Stimulated activated CD8-positive, alpha-beta memory T cell treated with anti-CD3 and anti-CD28 coated beads, Interleukin-4, amount 100 ng/mL, for 48 hours (primary cell): ENCODE results near the gene ZNF765.
A peak's percentile ranks its signal among the peaks of the same experiment; 100 is the strongest.
"Not testable (repeated sequence)": the region's sequence is repeated elsewhere in the genome, so short reads cannot be mapped to it uniquely, and the experiment has no call there.

ENCODE experiments used
- DNase-seq: peaks from one replicate; pipeline ENCODE4 v3.0.0-alpha.2; 2020

The ZNF765 gene

DNA sequence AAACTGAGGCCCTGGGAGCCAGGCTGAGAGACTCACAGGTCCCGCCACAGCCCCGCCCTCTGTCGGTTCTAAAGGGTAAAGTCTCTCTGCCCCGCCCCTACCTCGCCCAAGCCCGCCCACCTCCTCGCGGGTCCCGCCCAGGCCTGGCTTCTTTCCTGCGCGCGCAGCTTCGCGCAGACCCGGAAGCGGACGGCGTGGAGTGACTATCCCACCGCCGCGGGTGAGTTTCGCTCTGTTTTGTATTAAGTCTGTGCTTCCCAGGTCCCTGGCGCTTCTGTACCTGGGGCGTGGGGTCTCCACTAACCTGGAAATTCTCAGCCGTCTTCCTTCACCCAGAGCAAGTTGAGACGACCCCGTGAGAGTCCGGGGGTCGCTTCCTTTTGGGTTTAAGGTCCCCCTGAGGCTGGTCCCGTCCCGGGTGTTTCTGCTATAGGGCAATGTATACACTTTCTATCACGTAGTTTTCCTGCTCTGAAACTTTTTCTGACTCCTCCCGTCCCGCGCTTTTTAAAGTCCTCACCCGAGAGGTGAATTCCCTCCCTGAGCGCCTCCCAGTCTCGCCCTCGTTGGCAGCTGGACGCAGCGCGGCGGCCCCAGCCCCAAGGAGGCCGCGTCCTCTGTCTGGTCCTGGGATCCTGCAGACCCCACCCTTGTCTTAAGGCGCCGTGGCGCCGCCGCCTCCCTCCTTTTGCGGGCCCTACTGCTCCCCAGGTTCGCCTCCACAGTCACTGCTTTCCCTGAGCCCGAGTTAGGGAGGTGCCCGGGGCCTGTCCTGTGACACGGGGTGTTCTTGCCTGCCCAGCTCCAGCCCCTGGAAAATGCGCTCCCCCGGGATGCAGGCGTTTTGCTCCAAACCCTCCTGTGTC, at the start of gene ZNF765:
ZNF765 (plus strand) TSS at position 176 of the 866 bp plus-strand sequence. CDS start 2,867 bp downstream, outside the sequence.
- peak; percentile 99 for DNase-seq

DNA sequence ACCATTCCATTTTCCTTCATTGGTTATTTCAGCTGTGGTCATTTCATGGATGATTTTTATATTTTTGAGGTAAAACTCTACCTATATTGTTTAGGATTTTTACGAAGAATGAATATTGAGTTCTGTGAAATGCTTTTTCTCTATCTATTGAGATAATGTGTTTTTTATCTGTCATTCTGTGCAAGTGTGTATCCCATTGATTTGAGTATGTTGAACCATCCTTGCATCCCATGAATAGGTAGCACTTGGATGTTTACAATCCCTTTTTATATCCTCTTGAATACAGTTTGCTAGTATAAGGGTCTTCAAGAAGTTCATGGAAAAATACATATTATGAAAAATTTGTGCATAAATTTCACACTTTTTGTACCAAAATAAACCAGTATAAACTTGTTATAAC, 39.2 kb upstream of the ZNF765 start:
- DNase-seq, result no peak

DNA sequence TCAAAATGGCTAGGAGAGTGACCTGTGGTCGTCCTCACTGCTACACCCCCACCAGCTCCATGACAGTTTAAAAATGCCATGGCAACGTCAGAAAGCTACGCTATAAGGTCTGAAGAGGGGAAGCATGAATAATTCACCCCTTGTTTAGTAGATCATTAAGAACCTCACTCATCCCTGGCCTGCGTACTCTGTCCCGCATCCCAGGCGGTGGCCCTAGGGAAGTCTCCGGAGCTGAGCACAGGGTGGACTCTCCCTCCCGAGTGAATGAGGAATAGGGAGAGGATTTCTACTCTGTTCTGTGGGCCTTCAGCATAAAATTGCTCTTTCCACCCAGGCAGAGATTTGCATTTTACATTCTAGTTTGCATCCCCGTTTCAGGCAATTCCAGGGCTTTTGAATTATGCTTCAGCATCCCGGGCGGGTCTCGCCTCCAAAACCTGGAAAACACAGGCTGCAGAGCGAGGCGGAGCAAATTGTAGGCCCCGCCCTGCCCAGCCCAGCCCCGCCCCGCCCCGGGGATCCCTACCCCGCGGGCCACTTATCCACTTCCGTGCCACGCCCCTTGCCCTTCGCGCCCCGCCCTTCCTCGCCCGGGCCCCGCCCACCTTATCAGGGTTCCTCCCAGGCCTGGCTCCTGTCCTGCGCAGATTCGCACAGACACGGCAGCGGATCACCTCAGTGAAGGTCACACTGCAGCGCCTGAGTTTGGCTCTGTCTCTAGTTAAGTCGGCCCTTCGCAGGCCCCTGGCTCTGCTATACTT, 36.9 kb upstream of the ZNF765 start:
- DNase-seq, result no peak

DNA sequence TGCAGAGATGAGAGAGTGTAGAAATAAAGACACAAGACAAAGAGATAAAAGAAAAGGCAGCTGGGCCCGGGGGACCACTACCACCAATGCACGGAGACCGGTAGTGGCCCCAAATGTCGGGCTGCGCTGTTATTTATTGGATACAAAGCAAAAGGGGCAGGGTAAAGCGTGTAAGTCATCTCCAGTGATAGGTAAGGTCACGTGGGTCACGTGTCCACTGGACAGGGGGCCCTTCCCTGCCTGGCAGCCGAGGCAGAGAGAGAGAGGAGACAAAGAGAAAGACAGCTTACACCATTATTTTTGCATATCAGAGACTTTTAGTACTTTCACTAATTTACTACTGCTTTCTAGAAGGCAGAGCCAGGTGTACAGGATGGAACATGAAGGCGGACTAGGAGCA, 34.9 kb upstream of the ZNF765 start:
- DNase-seq, result not testable (repeated sequence)

DNA sequence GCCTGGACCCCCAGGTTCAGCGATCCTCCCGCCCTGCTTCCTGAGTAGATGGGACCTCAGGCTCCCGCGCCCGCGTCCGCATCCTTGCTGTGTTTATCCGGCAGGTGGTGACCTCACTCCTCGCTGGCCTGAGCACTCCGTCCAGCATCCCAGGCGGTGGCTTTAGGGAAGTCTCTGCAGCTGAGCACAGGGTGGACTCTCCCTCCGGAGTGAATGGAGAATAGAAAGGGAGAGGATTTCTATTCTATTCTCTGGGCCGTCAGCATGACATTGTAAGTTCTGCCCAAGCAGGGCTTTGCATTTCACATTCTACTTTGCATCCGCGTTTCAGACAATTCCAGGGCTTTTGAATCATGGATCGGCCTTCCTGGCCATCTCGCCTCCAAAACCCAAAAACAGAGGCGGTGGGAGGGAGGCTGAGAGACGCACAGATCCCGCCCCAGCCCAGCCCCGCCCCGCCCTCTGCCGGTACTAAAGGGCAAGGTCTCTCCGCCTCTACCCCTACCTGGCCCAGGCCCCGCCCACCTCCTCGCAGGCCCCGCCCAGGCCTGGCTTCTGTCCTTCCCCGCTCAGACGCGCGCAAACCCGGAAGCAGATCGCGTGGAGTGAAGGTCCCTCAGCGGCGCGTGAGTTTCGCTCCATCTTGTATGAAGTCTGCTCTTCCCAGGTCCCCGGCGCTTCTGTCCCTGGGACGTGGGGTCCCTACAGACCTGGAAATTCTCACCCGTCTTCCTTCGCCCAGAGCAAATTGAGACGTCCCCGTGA, 29.6 kb upstream of the ZNF765 start, which contains the start of gene ZNF525:
ZNF525 (plus strand) TSS at position 572 of the 765 bp plus-strand sequence. CDS start 6,577 bp downstream, outside the sequence.
- DNase-seq, result peak; percentile 96

DNA sequence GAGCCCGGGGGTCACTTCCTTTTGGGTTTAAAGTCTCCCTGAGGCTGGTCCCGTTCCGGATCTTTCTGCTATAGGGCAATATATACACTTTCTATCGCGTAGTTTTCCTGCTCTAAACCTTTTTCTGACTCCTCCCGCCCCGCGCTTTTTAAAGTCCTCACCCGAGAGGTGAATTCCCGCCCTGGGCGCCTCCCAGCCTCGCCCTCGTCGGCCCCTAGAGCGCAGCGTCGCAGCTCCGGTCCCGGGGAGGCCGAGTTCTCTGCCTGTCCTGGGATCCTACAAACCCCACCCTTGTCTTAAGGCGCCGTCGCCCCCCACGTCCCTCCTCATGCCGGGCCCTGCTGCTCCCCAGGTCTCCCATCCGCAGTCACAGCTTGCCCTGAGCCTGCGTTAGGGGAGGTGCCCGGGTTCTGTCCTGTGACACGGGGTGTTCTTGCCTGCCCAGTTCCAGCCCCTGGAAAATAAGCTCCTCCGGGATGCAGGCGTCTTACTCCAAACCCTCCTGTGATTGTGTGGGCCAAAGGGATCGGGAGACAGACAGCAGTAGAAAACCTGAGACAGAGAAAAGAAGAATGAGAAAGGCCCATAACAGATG, 29.0 kb upstream of the ZNF765 start:
- DNase-seq, result no peak

DNA sequence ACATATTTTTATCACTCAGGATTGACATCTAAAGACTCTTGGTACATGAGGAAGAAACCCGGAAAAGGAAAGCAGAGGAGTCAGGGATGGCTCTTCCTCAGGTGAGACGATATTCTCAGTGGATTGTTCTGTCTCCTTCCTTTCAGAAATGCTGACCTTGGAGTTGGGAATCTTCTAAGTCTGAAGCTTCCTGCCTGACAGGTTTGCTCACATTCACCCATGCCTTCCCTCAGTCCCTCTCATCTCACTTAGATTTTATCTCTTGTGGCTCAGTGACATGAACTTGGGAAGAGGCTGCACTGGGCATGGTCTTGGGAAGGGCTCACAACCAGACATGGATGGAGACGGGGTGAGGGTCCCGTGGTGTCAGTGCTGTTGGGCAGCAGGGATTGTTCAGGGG, 22.8 kb upstream of the ZNF765 start:
- DNase-seq, result no peak

DNA sequence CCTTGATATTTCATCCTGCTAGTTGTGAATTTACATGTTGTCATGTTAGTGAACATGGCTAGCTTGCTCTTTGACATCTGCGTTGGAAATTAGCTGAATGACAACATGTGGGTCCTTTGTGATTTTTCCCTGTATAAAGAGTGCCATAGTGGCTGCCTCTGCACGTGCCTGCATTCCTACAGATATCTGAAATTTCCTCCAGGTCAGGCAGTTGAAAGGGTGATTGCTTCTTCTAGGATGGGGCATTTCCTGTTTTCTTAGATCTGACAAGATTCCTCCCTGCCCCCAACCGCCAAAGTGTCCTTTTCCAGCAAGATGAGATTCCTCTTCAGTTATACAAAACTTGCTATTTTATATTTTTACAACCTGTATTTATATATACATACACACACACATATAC, 20.7 kb upstream of the ZNF765 start:
- no peak for DNase-seq

DNA sequence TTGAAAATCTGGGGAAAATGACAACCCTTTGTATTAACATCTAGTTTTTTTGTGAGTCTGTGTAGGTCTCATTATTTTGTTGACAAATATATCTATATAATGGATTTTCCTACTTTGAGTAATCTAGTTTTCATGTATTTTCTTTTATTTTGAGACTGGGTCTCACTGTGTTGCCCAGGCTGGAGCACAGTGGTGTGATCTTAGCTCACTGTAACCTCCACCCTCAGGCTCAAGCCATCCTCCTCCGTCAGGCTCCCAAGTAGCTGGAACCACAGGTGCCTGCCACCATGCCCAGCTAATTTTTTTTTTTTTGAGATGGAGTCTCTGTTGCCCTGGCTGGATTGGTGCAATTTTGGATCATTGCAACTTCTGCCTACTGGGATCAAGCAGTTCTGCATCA, 20.2 kb upstream of the ZNF765 start:
- no peak for DNase-seq

DNA sequence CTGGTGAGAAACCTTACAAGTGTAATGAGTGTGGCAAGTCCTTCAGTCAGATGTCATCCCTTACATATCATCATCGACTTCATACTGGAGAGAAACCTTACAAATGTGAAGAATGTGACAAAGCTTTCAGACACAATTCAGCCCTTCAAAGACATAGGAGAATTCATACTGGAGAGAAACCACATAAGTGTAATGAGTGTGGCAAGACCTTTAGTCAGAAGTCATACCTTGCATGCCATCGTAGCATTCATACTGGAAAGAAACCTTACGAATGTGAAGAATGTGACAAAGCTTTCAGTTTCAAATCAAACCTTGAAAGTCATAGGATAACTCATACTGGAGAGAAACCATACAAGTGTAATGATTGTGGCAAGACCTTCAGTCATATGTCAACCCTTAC, 13.6 kb upstream of the ZNF765 start:
- no peak for DNase-seq

DNA sequence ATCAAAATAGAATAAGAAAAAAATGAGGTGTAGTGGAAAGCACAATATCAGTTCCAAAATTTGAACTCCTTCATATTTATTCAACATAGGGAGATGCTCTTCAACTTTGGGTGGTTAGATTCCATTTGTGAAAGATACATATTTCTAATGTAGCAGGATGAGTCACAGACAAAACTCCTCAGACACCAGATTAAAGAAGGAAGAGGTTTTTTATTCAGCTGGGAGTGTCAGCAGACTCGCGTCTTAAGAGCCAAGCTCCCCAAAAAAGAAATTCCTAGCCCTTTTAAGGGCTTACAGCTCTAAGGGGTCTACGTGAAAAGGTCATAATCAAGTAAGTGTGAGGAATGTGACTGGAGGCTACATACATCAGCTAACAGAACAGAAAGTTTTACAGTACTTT, 6.8 kb upstream of the ZNF765 start:
- no peak for DNase-seq

DNA sequence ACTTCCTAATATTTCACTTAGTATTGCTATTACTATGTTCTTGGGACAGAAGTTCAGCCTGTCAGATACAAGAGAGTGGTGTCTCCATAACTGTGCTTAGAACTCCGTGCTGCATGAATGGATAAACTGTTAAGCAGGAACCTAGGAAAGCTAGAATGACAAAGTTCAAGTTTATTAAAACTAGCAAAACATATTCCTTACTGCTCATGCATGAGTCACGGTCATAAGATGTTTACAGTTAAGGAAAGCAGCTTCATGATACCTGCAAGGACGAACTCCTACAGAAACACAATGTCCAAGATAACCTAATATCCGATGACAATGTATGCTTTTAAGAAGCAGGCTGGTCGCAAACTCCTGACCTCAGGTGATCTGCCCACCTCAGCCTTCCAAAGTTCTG, 6.0 kb upstream of the ZNF765 start:
- DNase-seq, result no peak

DNA sequence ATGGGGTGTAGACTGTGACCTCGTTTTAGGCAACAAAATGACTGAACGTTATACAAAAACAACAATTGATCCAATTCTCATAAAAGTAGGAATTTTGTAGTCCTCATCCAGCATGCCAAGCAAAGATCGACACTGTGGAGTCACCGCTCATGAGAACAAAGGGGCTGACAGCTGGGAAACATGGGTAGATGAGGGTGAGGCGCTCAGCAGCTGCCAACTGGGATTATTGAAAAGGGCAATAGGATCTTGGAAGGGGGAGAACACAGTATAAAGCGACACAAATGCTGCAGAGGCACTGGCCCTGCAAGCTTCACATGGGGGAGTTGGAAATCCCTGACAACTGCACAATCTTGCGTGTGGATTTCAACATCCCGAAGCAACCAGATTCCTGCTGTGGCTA, 5.4 kb upstream of the ZNF765 start:
- no peak for DNase-seq

DNA sequence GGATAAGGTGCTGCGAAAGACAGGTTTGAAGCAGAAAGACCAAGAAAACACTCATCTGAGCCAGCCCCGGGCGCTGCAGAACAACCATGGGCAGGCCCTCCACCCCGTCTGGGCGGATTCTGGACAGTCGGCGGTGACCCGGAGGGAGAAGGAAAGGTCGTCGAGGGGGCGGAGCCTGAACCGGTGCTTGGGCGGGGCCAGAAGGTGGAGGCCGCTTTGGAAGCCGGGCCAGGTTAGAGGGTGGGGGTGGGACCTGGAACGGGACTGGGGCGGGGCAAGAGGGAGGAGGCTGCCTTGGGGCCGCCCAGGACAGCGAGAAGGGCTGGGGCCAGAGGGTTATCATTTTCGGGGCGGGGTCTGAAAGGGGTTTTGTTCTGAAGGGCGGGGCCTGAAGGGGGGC, 5.0 kb upstream of the ZNF765 start:
- DNase-seq, result no peak

DNA sequence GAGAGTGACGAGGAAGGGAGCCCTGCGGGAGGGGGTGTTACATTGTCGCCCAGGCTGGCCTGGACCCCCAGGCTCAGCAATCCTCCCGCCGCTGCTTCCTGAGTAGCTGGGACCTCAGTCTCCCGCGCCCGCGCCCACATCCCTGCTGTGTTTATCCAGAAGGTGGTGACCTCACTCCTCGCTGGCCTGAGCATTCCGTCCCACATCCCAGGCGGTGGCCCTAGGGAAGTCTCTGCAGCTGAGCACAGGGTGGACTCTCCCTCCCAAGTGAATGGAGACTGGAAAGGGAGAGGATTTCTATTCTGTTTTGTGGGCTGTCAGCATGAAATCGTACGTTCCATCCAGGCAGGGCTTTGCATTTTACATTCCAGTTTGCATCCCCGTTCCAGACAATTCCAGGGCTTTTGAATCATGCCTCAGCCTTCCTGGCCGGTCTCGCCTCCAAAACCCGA, 401 bp upstream of the ZNF765 start:
- DNase-seq, result peak; percentile 24

DNA sequence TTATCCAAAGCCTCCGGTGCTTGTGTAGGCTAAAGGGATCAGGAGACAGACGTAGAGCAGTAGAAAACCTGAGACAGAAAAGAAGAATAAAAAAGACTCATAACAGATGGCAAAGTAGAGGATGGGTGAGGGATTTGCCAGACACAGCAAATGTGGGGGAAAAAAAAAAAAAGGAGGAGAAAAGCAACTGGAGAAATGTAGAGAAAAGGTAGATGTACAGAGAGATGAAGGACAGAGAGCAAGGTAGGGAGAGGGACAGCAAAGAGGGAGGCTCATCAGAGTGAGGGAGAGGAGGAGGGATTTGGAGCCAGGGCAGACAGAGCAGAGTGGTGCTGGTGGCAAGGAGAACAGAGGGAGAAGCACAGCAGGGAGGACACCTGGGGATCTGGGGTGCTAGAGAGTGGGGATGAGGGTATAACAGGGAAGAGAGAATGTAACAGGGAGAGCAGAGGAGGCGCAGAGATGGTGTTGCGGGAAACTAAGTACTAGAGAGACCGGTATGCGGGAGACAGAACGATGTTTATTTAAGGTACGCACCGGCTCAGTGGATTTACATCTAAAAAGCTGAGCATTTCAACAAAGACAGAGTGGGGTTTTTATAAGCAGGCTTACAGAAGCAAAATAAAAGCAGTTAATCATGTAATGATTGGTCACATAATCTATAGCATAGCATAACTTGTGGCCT, 1.0 kb downstream of the ZNF765 start:
- DNase-seq, result not testable (repeated sequence)

DNA sequence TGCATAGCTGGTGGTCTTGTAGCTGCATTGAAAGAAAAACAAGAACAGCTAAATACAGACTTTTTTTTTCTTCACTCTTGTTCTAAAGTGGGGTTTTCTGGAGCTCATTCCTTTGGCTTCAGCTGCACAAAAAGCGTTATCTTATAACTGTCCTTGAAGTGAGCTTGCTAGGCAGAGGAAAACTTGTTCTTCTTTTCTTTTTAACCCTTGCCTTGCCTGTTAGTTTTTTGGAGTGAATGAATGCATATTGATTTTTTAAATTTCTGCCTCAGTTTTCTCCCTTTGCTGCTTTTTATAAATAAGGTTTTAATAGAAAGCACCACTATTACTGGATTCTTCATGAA, 1.5 kb downstream of the ZNF765 start:
- no peak for DNase-seq

DNA sequence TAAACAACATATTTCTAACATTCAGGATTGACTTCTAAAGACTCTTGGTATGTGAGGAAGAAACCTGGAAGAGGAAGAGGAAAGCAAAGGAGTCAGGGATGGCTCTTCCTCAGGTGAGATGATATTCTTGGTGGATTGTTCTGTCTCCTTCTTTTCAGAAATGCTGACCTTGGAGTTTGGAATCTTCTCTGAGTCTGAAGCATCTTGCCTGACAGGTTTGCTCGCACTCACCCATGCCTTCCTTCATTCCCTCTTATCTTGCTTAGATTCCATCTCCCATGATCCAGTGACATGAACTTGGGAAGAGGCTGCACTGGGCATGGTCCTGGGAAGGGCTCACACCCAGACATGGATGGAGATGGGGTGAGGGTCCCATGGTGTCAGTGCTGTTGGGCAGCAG, 3.0 kb downstream of the ZNF765 start:
- DNase-seq, result not testable (repeated sequence)

DNA sequence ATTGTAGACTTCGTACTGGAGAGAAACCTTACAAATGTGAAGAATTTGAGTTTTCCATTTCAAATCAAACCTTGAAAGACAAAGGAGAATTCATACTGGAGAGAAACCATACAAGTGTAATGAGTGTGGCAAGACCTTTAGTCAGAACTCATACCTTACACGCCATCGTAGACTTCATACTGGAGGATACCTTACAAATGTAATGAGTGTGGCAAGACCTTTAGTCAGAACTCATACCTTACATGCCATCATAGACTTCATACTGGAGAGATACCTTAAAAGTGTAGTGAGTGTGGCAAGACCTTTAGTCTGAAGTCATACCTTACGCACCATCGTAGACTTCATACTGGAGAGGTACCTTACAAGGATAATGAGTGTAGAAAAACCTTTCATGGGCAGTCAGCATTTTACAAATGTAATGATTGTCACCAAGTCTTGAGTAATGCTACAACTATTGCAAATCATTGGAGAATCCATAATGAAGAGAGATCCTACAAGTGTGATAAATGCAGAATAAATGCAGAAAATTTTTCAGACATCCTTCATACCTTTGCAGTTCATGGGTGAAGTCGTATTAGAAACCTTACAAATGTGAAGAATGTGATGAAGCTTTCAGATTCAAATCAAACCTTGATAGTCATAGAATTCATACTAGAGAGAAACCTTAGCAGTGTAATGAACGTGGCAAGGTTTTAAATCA, 14.7 kb downstream of the ZNF765 start:
- no peak for DNase-seq

DNA sequence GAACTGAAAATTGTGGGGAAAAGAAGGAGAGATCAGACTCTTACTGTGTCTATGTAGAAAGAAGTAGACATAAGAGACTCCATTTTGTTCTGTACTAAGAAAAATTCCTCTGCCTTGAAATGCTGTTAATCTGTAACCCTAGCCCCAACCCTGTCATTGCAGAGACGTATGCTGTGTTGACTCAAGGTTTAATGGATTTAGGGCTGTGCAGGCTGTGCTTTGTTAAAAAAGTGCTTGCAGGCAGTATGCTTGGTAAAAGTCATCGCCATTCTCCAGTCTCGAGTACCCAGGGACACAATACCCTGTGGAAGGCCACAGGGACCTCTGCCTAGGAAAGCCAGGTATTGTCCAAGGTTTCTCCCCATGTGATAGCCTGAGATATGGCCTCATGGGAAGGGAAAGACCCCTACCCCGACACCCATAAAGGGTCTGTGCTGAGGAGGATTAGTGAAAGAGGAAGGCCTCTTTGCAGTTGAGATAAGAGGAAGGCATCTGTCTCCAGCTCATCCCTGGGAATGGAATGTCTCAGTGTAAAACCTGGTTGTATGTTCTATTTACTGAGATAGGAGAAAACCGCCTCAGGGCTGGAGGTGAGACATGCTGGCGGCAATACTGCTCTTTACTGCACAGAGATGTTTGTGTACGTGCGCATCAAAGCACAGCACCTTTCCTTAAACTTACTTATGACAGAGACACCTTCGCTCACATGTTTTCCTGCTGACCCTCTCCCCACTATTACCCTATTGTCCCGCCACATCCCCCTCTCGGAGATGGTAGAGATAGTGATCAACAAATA, 25.8 kb downstream of the ZNF765 start:
- not testable (repeated sequence) for DNase-seq

DNA sequence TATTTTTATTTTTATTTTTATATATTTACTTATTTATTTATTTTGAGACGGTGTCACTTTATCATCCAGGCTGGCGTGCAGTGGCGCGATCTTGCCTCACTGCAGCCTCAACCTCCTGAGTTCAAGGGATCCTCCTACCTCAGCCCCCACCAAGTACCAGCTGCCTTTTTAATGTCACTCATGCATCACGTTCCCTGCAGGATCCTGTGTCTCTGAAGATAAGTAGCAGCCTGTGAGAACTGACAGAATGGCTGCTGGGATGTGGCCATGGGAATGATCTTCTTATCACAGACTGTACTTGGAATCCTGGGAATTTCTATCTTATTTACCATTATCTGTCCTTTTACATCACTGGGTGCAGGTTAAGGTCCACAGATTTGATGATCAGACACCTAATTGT, 27.6 kb downstream of the ZNF765 start:
- DNase-seq, result no peak
